ENCODE data around the gene ZNF774. TPM values are rescaled to one million over a fixed set of nuclear protein-coding genes. Genes with fewer than 3 reads are reported as not detected.
A peak's percentile ranks its signal among the peaks of the same experiment; 100 is the strongest.

ZNF774 gene
- total RNA-seq, 6 experiments from 2014 or later, result 1.3 to 2.3 (median 2.1) TPM

DNA sequence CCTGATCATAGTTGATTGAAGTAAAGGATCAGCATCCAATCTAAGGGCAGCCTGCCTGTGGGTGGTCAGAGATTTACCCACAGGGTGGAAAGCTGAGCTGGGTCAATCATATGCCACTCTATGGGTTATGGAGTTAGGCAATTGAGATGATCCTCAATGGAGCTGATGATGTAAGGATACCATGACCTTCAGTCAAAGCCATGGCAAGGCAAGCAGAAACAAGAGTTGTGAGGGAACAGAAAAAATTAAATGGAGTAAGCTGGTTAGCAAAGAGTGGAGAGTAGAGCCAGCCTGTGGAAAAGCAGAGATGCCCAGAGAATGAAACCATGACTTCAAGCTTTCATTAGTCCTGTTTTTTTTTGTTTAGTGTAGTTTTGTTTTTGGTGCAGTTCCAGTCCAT, 30.2 kb downstream of the ZNF774 start:
- Mint-ChIP-seq H3K36me3 (ENCODE audit: low read depth) (peaks cover 5% of the 10 kb centered on the region; the same call in 1 of the 2 replicates), H3K27ac (no peak overlapping the region), H3K4me1 (ENCODE audit: low read depth) (peaks cover 5% of the 10 kb centered on the region), H3K9me3 (peaks cover 14% of the 10 kb centered on the region), H3K4me3 (no peak overlapping the region), H3K27me3 (ENCODE audit: insufficient read depth) (no peaks in the 10 kb centered on the region)
- TF ChIP-seq, protein P1, sequence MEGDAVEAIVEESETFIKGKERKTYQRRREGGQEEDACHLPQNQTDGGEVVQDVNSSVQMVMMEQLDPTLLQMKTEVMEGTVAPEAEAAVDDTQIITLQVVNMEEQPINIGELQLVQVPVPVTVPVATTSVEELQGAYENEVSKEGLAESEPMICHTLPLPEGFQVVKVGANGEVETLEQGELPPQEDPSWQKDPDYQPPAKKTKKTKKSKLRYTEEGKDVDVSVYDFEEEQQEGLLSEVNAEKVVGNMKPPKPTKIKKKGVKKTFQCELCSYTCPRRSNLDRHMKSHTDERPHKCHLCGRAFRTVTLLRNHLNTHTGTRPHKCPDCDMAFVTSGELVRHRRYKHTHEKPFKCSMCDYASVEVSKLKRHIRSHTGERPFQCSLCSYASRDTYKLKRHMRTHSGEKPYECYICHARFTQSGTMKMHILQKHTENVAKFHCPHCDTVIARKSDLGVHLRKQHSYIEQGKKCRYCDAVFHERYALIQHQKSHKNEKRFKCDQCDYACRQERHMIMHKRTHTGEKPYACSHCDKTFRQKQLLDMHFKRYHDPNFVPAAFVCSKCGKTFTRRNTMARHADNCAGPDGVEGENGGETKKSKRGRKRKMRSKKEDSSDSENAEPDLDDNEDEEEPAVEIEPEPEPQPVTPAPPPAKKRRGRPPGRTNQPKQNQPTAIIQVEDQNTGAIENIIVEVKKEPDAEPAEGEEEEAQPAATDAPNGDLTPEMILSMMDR (IDR thresholded peaks at IDR 0.05), result no peak
- DNase-seq, result no peak

GRCh38 chr15:90386221-90386620, 34.1 kb downstream of the ZNF774 start:
- Mint-ChIP-seq H3K4me3 (no peak overlapping the region; the same call in 1 of the 2 replicates), H3K36me3 (ENCODE audit: low read depth) (peaks cover 24% of the 10 kb centered on the region), H3K27me3 (ENCODE audit: insufficient read depth) (no peaks in the 10 kb centered on the region), H3K4me1 (ENCODE audit: low read depth) (peaks cover 30% of the 10 kb centered on the region), H3K27ac (peak overlapping the region; percentile 6; the same call in 1 of the 2 replicates), H3K9me3 (no peaks in the 10 kb centered on the region)
- no peak for DNase-seq
- TF ChIP-seq, protein P1 (IDR thresholded peaks at IDR 0.05), result no peak

GRCh38 chr15:90387534-90388461, 35.7 kb downstream of the ZNF774 start, which contains the start of gene IQGAP1:
TSS of gene IQGAP1 (plus strand) at chr15:90388242. CDS start at chr15:90388342, 100 bp downstream.
- Mint-ChIP-seq H3K27ac (peak within 1 kb of the TSS; percentile 93), H3K9me3 (no peaks in the 10 kb centered on the region), H3K36me3 (ENCODE audit: low read depth) (peaks cover 37% of the 10 kb centered on the region), H3K27me3 (ENCODE audit: insufficient read depth) (no peaks in the 10 kb centered on the region), H3K4me3 (peak within 1 kb of the TSS; percentile 97), H3K4me1 (ENCODE audit: low read depth) (peaks cover 43% of the 10 kb centered on the region)
- DNase-seq, result peak; percentile 92
- TF ChIP-seq, protein P1 (IDR thresholded peaks at IDR 0.05), result no peak

DNA sequence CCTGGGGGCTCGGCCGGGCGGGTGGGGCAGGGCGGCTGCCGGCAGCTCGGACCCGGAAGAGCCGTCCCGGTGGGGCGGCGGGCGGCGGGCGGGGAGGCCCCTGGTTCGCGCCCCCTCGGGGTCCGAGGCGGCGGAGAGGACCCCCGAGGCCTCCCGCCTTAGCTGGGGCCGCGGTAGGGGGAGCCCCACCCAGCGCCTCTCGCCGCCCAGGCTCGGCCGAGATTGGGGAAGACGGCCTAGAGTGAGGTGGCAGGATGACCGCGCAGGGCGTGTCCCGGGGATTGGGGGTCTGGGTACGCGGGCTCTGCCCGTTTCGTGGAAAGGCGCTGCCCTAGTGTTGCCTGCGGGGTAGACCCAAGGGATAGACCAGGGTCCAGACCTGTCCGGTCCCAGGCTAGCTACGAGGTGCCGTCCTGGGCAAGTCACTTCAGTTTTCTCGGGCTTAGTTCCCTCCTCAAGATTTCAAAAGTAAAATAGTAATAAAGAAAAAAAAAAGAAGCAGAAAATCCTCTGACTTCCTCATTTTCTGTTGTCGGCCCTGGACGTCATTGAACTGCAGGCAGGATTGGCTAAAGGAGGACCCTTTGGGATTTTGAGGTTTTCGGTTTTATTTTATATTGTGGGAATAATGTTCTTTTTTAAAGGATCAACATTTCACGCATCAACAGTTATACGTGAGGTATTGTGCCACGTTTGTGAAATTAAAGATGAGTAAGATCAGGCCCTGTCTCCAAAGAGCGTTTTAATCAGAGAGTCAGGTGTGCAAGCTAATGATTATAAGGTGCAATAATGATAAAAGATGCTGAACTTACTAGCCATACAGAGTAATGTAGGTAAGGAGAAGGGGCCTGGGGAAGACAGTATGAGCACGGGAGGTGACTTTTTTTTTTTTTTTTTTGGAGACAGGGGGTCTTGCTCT, 36.6 kb downstream of the ZNF774 start:
- H3K27ac Mint-ChIP-seq, result peak overlapping the region; percentile 93
- peaks cover 44% of the 10 kb centered on the region for H3K36me3 Mint-ChIP-seq (ENCODE audit: low read depth)
- DNase-seq, result peak; percentile 46
- no peaks in the 10 kb centered on the region for H3K27me3 Mint-ChIP-seq (ENCODE audit: insufficient read depth)
- peak overlapping the region; percentile 97 for H3K4me3 Mint-ChIP-seq
- TF ChIP-seq, protein P1 (IDR thresholded peaks at IDR 0.05), result peak; percentile 44; the same call in 1 of the 2 replicates
- peaks cover 47% of the 10 kb centered on the region for H3K4me1 Mint-ChIP-seq (ENCODE audit: low read depth)
- H3K9me3 Mint-ChIP-seq, result no peaks in the 10 kb centered on the region

- Mint-ChIP-seq H3K4me3 (peak overlapping the region; percentile 97), H3K9me3 (no peaks in the 10 kb centered on the region), H3K4me1 (ENCODE audit: low read depth) (peaks cover 53% of the 10 kb centered on the region), H3K27ac (peak overlapping the region; percentile 88), H3K36me3 (ENCODE audit: low read depth) (peaks cover 49% of the 10 kb centered on the region), H3K27me3 (ENCODE audit: insufficient read depth) (no peaks in the 10 kb centered on the region)
- no peak for DNase-seq
- TF ChIP-seq, protein P1 (IDR thresholded peaks at IDR 0.05), result no peak
These were observed 37.4 kb downstream of the ZNF774 start for GRCh38 chr15:90389513-90389912.
